ENCODE results near the gene MAP2K3.
"Not testable (repeated sequence)": the region's sequence is repeated elsewhere in the genome, so short reads cannot be mapped to it uniquely, and the experiment has no call there.

Gene MAP2K3

GRCh38 chr17:21299981-21300600, 15.6 kb downstream of the MAP2K3 start:
- Histone ChIP-seq H4K20me1 (peaks cover 60 to 98% (median 84%) of the 10 kb centered on the region in 11 experiments), H3K36me3 (peaks cover 69 to 97% (median 78%) of the 10 kb centered on the region in 11 experiments), H3K4me3 (no peak overlapping the region), H3K4me2 (peak overlapping the region; percentile 32 to 84 (median 68); a peak in 21 of 22 replicates), H3K9me3 (replicated peaks in 1 of 11) (no peaks in the 10 kb centered on the region), H3K9ac (peak overlapping the region in 6 of 11 experiments; percentile 12 to 58 (median 40); a peak in 10 of 22 replicates), H3K27ac (peak overlapping the region in 10 of 11 experiments; percentile 27 to 97 (median 53); a peak in 20 of 22 replicates), H3K4me1 (peaks cover 50 to 94% (median 81%) of the 10 kb centered on the region in 10 experiments), H3K27me3 (no peaks in the 10 kb centered on the region)
- no peak for TF ChIP-seq Cebpa-rat (IDR thresholded peaks at IDR 0.05)

- TF ChIP-seq Cebpa-rat (IDR thresholded peaks at IDR 0.05) = no peak
These were observed 16.4 kb downstream of the MAP2K3 start for GRCh38 chr17:21300601-21301571.

GRCh38 chr17:21301593-21302550, 17.4 kb downstream of the MAP2K3 start:
- Histone ChIP-seq H3K4me3 (peak overlapping the region in 1 of 10 experiments; percentile 2; a peak in 1 of 20 replicates), H3K9me3 (replicated peaks in 1 of 11) (no peaks in the 10 kb centered on the region), H3K27ac (peak overlapping the region in 7 of 11 experiments; percentile 12 to 72 (median 52); a peak in 11 of 22 replicates), H3K36me3 (peaks cover 85 to 97% (median 92%) of the 10 kb centered on the region in 11 experiments), H3K4me2 (peak overlapping the region in 8 of 11 experiments; percentile 46 to 84 (median 72); a peak in 15 of 22 replicates), H3K4me1 (peaks cover 34 to 76% (median 63%) of the 10 kb centered on the region in 10 experiments), H4K20me1 (peaks cover 42 to 96% (median 66%) of the 10 kb centered on the region in 11 experiments), H3K9ac (peak overlapping the region in 5 of 11 experiments; percentile 40 to 58 (median 51); a peak in 7 of 22 replicates), H3K27me3 (no peaks in the 10 kb centered on the region)
- no peak for TF ChIP-seq Cebpa-rat (IDR thresholded peaks at IDR 0.05)

More at GRCh38 chr17:21300601-21301571, 16.4 kb downstream of the MAP2K3 start:
- H3K4me1 ChIP-seq = peaks cover 43 to 86% (median 73%) of the 10 kb centered on the region in 10 experiments
- H3K4me3 ChIP-seq = peak overlapping the region in 1 of 10 experiments; percentile 2; a peak in 1 of 20 replicates
- H3K27me3 ChIP-seq = no peaks in the 10 kb centered on the region
- peak overlapping the region in 10 of 11 experiments; percentile 26 to 72 (median 49); a peak in 18 of 22 replicates for H3K27ac ChIP-seq
- peaks cover 75 to 96% (median 82%) of the 10 kb centered on the region in 11 experiments for H3K36me3 ChIP-seq
- no peaks in the 10 kb centered on the region for H3K9me3 ChIP-seq (replicated peaks in 1 of 11)
- peak overlapping the region; percentile 32 to 84 (median 68); a peak in 21 of 22 replicates for H3K4me2 ChIP-seq
- peak overlapping the region in 6 of 11 experiments; percentile 18 to 58 (median 46); a peak in 12 of 22 replicates for H3K9ac ChIP-seq
- peaks cover 52 to 96% (median 76%) of the 10 kb centered on the region in 11 experiments for H4K20me1 ChIP-seq

- Histone ChIP-seq H3K27ac (peak overlapping the region in 4 of 11 experiments; percentile 38 to 65 (median 45); a peak in 7 of 22 replicates), H3K4me2 (peak overlapping the region in 6 of 11 experiments; percentile 3 to 78 (median 44); a peak in 9 of 22 replicates), H3K27me3 (no peaks in the 10 kb centered on the region), H3K4me3 (no peak overlapping the region), H3K4me1 (peaks cover 34 to 66% (median 53%) of the 10 kb centered on the region in 10 experiments), H3K9ac (peak overlapping the region in 2 of 11 experiments; percentile 9 to 51; a peak in 3 of 22 replicates), H3K36me3 (peaks cover 87 to 96% (median 94%) of the 10 kb centered on the region in 11 experiments), H3K9me3 (replicated peaks in 1 of 11) (peaks cover 0 to 4% (median 0%) of the 10 kb centered on the region in 11 experiments; a peak in 2 of 22 replicates), H4K20me1 (peaks cover 32 to 88% (median 56%) of the 10 kb centered on the region in 11 experiments)
- TF ChIP-seq Cebpa-rat (IDR thresholded peaks at IDR 0.05) = no peak
These were observed 18.4 kb downstream of the MAP2K3 start for GRCh38 chr17:21302711-21303425.

GRCh38 chr17:21303441-21304065, 19.0 kb downstream of the MAP2K3 start:
- Histone ChIP-seq H3K27ac (peak overlapping the region in 1 of 11 experiments; percentile 65; a peak in 1 of 22 replicates), H4K20me1 (peaks cover 26 to 81% (median 50%) of the 10 kb centered on the region in 11 experiments; a peak in 21 of 22 replicates), H3K4me3 (no peak overlapping the region), H3K9ac (no peak overlapping the region), H3K9me3 (replicated peaks in 1 of 11) (peaks cover 0 to 11% (median 2%) of the 10 kb centered on the region in 11 experiments; a peak in 14 of 22 replicates), H3K27me3 (no peaks in the 10 kb centered on the region), H3K4me2 (peak overlapping the region in 6 of 11 experiments; percentile 3 to 78 (median 44); a peak in 8 of 22 replicates), H3K36me3 (peaks cover 87 to 96% (median 94%) of the 10 kb centered on the region in 11 experiments), H3K4me1 (peaks cover 28 to 59% (median 47%) of the 10 kb centered on the region in 10 experiments)
- no peak for TF ChIP-seq Cebpa-rat (IDR thresholded peaks at IDR 0.05)

GRCh38 chr17:21304091-21304490, 19.6 kb downstream of the MAP2K3 start:
- H3K9me3 ChIP-seq (replicated peaks in 1 of 11) = peaks cover 0 to 16% (median 7%) of the 10 kb centered on the region in 11 experiments; a peak in 15 of 22 replicates
- H3K4me2 ChIP-seq = peak overlapping the region in 4 of 11 experiments; percentile 17 to 78 (median 72); a peak in 6 of 22 replicates
- no peaks in the 10 kb centered on the region for H3K27me3 ChIP-seq
- H3K27ac ChIP-seq = peak overlapping the region in 1 of 11 experiments; percentile 65; a peak in 1 of 22 replicates
- no peak overlapping the region for H3K9ac ChIP-seq
- peaks cover 22 to 54% (median 41%) of the 10 kb centered on the region in 10 experiments for H3K4me1 ChIP-seq
- H3K36me3 ChIP-seq = peaks cover 87 to 96% (median 94%) of the 10 kb centered on the region in 11 experiments
- H3K4me3 ChIP-seq = no peak overlapping the region
- no peak for TF ChIP-seq Cebpa-rat (IDR thresholded peaks at IDR 0.05)
- H4K20me1 ChIP-seq = peaks cover 20 to 77% (median 49%) of the 10 kb centered on the region in 11 experiments; a peak in 21 of 22 replicates

GRCh38 chr17:21304551-21305151, 20.1 kb downstream of the MAP2K3 start:
- not testable (repeated sequence) for H3K27ac ChIP-seq, H3K27me3 ChIP-seq, H3K9ac ChIP-seq, H3K4me3 ChIP-seq
- Histone ChIP-seq H3K4me2 (peak overlapping the region in 5 of 11 experiments; percentile 17 to 78 (median 69); a peak in 3 of 22 replicates), H4K20me1 (peaks cover 16 to 74% (median 45%) of the 10 kb centered on the region in 11 experiments; a peak in 21 of 22 replicates), H3K36me3 (peaks cover 87 to 96% (median 94%) of the 10 kb centered on the region in 11 experiments), H3K9me3 (replicated peaks in 1 of 11) (peaks cover 0 to 18% (median 7%) of the 10 kb centered on the region in 11 experiments; a peak in 15 of 22 replicates), H3K4me1 (peaks cover 20 to 51% (median 38%) of the 10 kb centered on the region in 10 experiments)

GRCh38 chr17:21305431-21306180, 21.1 kb downstream of the MAP2K3 start:
- Histone ChIP-seq H3K4me1 (peaks cover 25 to 51% (median 37%) of the 10 kb centered on the region in 10 experiments), H3K36me3 (peaks cover 86 to 96% (median 93%) of the 10 kb centered on the region in 11 experiments), H3K9me3 (replicated peaks in 1 of 11) (peaks cover 0 to 18% (median 7%) of the 10 kb centered on the region in 11 experiments; a peak in 15 of 22 replicates), H4K20me1 (peaks cover 10 to 73% (median 43%) of the 10 kb centered on the region in 11 experiments; a peak in 21 of 22 replicates)
- H3K27me3 ChIP-seq, H3K9ac ChIP-seq, H3K4me2 ChIP-seq, H3K27ac ChIP-seq, H3K4me3 ChIP-seq: not testable (repeated sequence)
